Lower leg skin (tissue), 3 donors: Measurements from ENCODE around the gene ARHGAP8.

Source experiments
- CTCF ChIP-seq, 3 donors: fragments of 450-650 bp; IDR thresholded peaks; one replicate each; pipeline ENCODE4 v1.5.1; 2016; ENCODE audit warnings: antibody characterized with exemption in 3 of 3, mild to moderate bottlenecking in 3 of 3, moderate library complexity in 2 of 3
- POLR2A ChIP-seq, 2 donors: fragments of 450-650 bp; IDR thresholded peaks; one replicate each; pipeline ENCODE4 v1.6.1; 2016 to 2017; ENCODE audit warnings: antibody characterized with exemption in 2 of 2, mild to moderate bottlenecking in 1 of 2, moderate library complexity in 1 of 2

- TF ChIP-seq CTCF (IDR thresholded peaks at IDR 0.05) (no peak), POLR2A (IDR thresholded peaks at IDR 0.05) (no peak)
Measured at GRCh38 chr22:44777364-44777755, 25.0 kb downstream of the ARHGAP8 start.
